Skeletal muscle tissue (tissue), 4 donors: Measurements from ENCODE around the gene BLOC1S5. TPM values are rescaled to one million over a fixed set of nuclear protein-coding genes. Genes with fewer than 3 reads are reported as not detected.

Source experiments
- H3K27ac ChIP-seq: one replicate; pipeline ENCODE4 v1.7.0; 2013; ENCODE audit warnings: mild to moderate bottlenecking, low read depth, low read length, inconsistent platforms
- H3K27me3 ChIP-seq, 3 donors: one replicate each; pipeline ENCODE4 v1.7.0; 2013; ENCODE audit warnings: low read length in 3 of 3; ENCODE audit not compliant: control insufficient read depth in 3 of 3, insufficient read depth in 3 of 3
- H3K36me3 ChIP-seq, 3 donors: one replicate each; pipeline ENCODE4 v1.7.0; 2013; ENCODE audit warnings: low read length in 3 of 3; ENCODE audit not compliant: control insufficient read depth in 3 of 3, insufficient read depth in 3 of 3
- H3K4me1 ChIP-seq, 3 donors: one replicate each; pipeline ENCODE4 v1.7.0; 2013; ENCODE audit warnings: low read length in 3 of 3, mild to moderate bottlenecking in 3 of 3; ENCODE audit not compliant: control insufficient read depth in 3 of 3, insufficient read depth in 3 of 3
- H3K4me3 ChIP-seq, 3 donors: one replicate each; pipeline ENCODE4 v1.7.0; 2013; ENCODE audit warnings: low read length in 3 of 3
- H3K9ac ChIP-seq, 3 donors: one replicate each; pipeline ENCODE4 v1.7.0; 2013; ENCODE audit warnings: low read length in 3 of 3, mild to moderate bottlenecking in 3 of 3, moderate library complexity in 2 of 3, low read depth in 1 of 3
- H3K9me3 ChIP-seq, 3 donors: one replicate each; pipeline ENCODE4 v1.7.0; 2013; ENCODE audit warnings: low read length in 3 of 3; ENCODE audit not compliant: control insufficient read depth in 3 of 3
- total RNA-seq: library from RNA; depleted of rRNA; stranded (reverse); fragments of >200 nt; gene quantifications from one replicate; pipeline ENCODE4 v1.2.3, GENCODE V29; 2014
- donor health status: Osteomylitis.

BLOC1S5 gene
- total RNA-seq, 1 donor from 2014 or later = 14.1 TPM

DNA sequence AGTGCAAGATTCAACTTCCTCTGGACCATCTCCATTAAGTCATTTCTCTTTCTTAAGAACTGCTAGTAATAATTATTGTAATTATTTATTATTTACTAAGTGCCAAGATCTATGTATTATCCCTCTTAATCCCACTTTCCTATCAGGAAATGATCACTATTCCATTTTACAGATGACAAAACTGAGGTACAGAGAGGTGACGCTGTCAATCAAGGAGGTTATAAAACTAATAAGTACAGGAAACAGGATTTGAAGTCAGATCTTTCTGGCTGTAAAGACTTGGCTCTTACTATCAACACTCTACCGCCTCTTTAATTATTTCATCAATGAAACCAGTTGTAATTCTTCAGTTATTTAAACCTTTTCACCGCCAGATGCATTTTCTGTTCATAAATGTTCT lies 37.4 kb downstream of the BLOC1S5 start:
- Histone ChIP-seq H3K9me3 (no peaks in the 10 kb centered on the region), H3K9ac (no peak overlapping the region), H3K4me3 (no peak overlapping the region), H3K4me1 (peaks cover 6 to 11% (median 8%) of the 10 kb centered on the region in 3 donors), H3K27me3 (no peaks in the 10 kb centered on the region), H3K36me3 (peaks cover 0 to 3% (median 0%) of the 10 kb centered on the region in 3 donors), H3K27ac (no peak overlapping the region)

DNA sequence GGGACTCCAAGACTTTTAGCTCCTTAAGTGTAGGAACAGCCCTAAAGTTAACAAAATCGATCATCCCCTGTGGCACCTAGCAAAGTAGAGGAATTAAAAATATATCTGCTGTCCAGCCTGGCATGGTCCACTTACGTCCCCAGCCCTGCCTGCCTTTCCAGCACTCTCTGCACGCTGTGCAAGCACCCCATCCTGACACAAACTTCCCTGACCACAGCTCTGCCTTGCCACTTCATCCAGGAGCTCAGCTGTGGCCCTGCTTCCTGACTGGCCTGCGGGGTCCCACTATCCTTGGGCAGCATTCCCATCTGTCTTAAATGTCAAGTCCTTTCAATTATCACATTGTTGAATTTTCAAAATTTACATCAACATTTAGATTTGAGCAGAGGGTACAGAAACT lies 39.0 kb downstream of the BLOC1S5 start:
- no peak overlapping the region for H3K27ac ChIP-seq
- no peak overlapping the region for H3K9ac ChIP-seq
- H3K4me3 ChIP-seq = no peak overlapping the region
- H3K9me3 ChIP-seq = no peaks in the 10 kb centered on the region
- peaks cover 6 to 11% (median 8%) of the 10 kb centered on the region in 3 donors for H3K4me1 ChIP-seq
- H3K36me3 ChIP-seq = peaks cover 0 to 3% (median 0%) of the 10 kb centered on the region in 3 donors
- H3K27me3 ChIP-seq = no peaks in the 10 kb centered on the region

DNA sequence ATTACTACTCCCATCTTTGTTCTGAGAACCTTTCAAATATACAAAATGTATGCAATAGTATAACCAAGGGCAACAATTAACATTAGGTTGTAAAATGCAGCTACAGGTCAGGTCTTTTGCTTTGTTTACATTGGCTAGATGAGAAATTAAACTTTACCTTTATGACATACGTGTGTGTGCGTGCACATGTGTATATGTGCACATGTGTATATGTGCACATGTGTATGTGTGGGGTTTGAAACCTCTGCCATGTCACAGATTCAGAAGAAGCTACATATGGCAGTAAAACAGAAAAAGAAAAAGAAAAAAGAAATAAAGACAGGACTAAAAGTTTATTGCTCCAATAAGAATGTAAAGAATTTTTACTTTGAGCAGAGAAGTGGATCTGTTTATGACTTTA lies 40.6 kb downstream of the BLOC1S5 start:
- Histone ChIP-seq H3K36me3 (peaks cover 0 to 3% (median 0%) of the 10 kb centered on the region in 3 donors), H3K27ac (no peak overlapping the region), H3K4me3 (no peak overlapping the region), H3K27me3 (no peaks in the 10 kb centered on the region), H3K4me1 (peaks cover 0 to 2% (median 0%) of the 10 kb centered on the region in 3 donors), H3K9me3 (no peaks in the 10 kb centered on the region), H3K9ac (no peak overlapping the region)

DNA sequence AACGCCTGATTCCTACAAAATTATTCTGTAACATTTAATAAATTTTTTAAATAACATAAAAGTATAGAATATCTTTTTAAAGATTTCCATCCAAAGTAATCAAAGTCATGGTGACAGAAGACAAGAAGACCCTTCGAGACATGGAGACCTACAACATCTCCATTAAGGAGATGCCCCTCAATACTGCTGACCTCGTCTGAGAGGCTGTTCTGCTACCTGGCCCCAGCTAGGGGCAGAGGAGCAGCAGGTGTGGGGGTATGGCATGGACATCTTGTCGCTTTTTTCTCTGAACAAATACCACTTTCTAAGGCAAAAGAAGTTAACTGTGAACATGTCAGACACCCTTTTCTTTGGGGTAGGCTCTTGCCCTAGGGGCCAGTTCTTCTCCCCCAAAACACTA lies 44.1 kb downstream of the BLOC1S5 start:
- no peak overlapping the region for H3K27ac ChIP-seq
- H3K9ac ChIP-seq = no peak overlapping the region
- no peaks in the 10 kb centered on the region for H3K27me3 ChIP-seq
- no peak overlapping the region for H3K4me3 ChIP-seq
- no peaks in the 10 kb centered on the region for H3K9me3 ChIP-seq
- H3K36me3 ChIP-seq = no peaks in the 10 kb centered on the region
- no peaks in the 10 kb centered on the region for H3K4me1 ChIP-seq

DNA sequence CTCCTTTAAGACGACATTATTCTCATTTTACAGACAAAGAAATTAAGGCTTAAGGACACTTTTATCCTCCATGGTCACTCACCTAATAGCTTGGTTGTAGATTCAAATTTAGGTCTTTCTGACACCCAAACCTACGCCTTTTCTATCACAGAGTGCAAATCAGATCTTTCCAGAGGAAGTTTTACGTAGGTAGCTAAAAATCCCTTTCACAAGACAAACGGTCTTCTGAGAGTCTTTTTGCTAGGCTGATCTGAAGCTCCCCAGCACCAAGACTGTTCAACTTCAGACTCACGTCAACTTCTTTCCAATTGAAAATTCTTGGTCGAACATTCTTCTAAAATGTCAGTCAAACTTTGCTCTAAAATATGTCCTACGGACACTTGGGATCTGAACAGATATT lies 46.5 kb downstream of the BLOC1S5 start:
- H3K27me3 ChIP-seq = no peaks in the 10 kb centered on the region
- H3K4me3 ChIP-seq = no peak overlapping the region
- no peak overlapping the region for H3K27ac ChIP-seq
- no peaks in the 10 kb centered on the region for H3K9me3 ChIP-seq
- peaks cover 0 to 3% (median 2%) of the 10 kb centered on the region in 3 donors for H3K4me1 ChIP-seq
- no peaks in the 10 kb centered on the region for H3K36me3 ChIP-seq
- no peak overlapping the region for H3K9ac ChIP-seq

DNA sequence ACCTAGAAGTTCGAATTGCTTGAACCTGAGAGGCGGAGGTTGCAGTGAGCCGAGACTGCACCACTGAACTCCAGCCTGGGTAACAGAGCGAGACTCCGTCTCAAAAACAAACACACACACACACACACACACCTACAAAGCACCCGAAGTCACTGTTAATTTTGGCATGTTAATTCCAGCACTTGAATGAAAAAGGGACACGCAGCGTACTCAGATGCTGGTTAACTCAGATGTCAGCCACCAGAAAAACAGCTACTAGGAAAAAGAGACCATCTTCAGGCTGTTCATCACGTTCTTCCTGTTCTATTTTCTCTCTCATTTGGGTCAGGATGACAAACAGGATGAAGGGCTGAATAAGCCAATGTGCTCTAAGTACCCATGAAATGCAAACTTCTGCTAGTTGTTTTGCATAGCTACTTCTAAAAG lies 46.9 kb downstream of the BLOC1S5 start:
- Histone ChIP-seq H3K27me3 (no peaks in the 10 kb centered on the region), H3K9ac (no peak overlapping the region), H3K9me3 (no peaks in the 10 kb centered on the region), H3K4me3 (no peak overlapping the region), H3K4me1 (peaks cover 0 to 3% (median 2%) of the 10 kb centered on the region in 3 donors), H3K36me3 (no peaks in the 10 kb centered on the region), H3K27ac (no peak overlapping the region)

DNA sequence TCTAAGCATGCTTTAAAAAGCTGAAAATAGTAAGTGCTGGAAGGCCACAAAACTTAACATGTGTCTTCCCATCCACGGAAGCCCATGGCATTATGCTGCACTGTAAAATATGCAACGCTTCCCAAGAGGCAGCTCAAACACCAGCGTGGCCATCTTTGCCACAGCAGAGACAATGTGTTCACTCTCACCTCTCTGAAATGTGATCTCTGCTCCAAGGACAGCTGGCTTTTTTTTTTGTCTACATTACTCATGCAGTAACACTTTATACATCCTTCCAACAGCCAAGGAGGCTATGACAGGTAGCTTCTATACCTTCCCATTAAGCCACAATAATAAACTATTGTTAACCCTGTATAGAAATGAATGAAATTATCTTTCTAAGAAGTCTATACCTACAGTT lies 49.2 kb downstream of the BLOC1S5 start:
- H3K36me3 ChIP-seq = no peaks in the 10 kb centered on the region
- H3K27me3 ChIP-seq = no peaks in the 10 kb centered on the region
- H3K9ac ChIP-seq = no peak overlapping the region
- no peak overlapping the region for H3K4me3 ChIP-seq
- H3K4me1 ChIP-seq = peaks cover 0 to 3% (median 2%) of the 10 kb centered on the region in 3 donors
- H3K27ac ChIP-seq = peak overlapping the region; percentile 4
- no peaks in the 10 kb centered on the region for H3K9me3 ChIP-seq

DNA sequence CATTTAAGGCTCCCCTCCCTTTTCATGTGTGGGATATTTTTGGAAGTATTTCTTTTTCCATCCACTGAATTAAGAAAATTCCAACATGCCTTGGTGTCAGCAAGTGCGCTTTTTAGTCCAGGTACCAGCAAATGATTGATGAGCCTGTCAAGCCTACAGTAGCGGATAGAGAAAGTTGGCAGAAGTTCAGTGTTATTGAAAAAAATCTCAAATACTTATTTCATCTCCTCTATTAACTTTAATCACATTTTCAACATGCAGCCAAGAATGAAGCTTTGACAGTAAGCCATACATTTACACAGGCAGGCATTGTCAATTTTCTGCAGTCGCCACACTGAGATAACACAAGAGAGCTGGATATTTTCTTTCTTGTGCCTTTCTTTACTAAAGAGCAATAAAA lies 50.4 kb downstream of the BLOC1S5 start:
- no peak overlapping the region for H3K27ac ChIP-seq
- no peaks in the 10 kb centered on the region for H3K27me3 ChIP-seq
- H3K4me1 ChIP-seq = peaks cover 0 to 3% (median 2%) of the 10 kb centered on the region in 3 donors
- H3K9ac ChIP-seq = no peak overlapping the region
- no peaks in the 10 kb centered on the region for H3K9me3 ChIP-seq
- no peak overlapping the region for H3K4me3 ChIP-seq
- no peaks in the 10 kb centered on the region for H3K36me3 ChIP-seq

DNA sequence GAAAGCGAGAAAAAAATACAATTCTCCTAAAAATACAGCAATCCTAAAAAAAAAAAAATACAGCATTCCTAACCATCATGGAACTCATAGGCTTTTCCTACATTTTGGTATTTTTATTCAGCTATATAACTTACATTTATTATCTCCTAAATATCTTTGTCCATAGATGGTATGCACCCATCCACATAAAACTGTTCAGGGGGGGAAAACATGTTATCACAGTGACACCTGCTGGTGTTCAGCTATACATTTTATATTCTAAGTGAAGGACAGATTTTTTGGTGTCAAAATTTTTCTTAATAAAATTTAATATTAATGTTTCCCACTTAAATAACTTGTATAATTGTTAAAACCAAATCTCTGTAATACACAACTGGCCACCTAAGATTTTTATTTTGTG lies 58.0 kb downstream of the BLOC1S5 start:
- H3K9me3 ChIP-seq = no peaks in the 10 kb centered on the region
- H3K27ac ChIP-seq = no peak overlapping the region
- H3K36me3 ChIP-seq = no peaks in the 10 kb centered on the region
- no peak overlapping the region for H3K4me3 ChIP-seq
- no peak overlapping the region for H3K9ac ChIP-seq
- no peaks in the 10 kb centered on the region for H3K27me3 ChIP-seq
- H3K4me1 ChIP-seq = no peaks in the 10 kb centered on the region

DNA sequence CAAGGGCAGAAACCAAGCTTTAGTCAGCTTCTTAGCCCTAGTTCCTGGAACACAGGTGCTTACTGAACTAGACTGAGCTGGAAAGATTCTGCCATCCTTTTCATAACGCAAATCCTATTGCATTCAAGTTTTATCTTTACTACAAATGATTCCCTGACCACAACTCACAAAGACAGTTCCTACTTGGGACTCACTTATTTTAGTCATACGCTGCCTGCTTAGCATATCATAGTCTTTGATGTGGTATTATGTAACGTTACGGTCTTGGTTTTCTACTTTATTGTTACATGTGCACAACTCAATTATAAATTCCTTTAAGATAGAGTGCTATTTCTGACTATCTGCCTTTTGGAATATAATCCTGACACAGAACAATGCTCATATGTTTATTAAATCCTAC lies 59.1 kb downstream of the BLOC1S5 start:
- Histone ChIP-seq H3K36me3 (no peaks in the 10 kb centered on the region), H3K9ac (no peak overlapping the region), H3K9me3 (no peaks in the 10 kb centered on the region), H3K4me1 (no peaks in the 10 kb centered on the region), H3K27me3 (no peaks in the 10 kb centered on the region), H3K4me3 (no peak overlapping the region), H3K27ac (no peak overlapping the region)

DNA sequence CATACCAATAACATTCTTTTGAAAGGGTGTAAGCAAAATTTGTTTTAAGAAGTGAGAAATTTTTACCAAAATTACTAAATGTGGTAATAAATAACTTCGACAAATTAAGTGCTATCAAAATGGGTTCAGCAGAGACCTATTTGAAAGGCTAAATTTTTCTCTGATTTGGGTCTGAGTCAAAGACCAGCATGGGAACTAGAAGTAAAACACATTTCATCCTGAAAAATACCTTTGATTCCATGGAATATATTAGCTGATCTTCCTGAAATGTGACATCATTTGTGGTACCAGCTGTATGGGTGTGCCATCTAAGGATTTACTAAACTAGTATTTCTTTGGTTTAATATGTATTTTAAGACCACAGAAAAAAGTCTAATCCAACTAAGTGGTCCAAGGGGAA lies 63.6 kb downstream of the BLOC1S5 start:
- peaks cover 0 to 3% (median 0%) of the 10 kb centered on the region in 3 donors for H3K4me1 ChIP-seq
- no peaks in the 10 kb centered on the region for H3K9me3 ChIP-seq
- H3K9ac ChIP-seq = no peak overlapping the region
- no peaks in the 10 kb centered on the region for H3K27me3 ChIP-seq
- H3K36me3 ChIP-seq = no peaks in the 10 kb centered on the region
- H3K27ac ChIP-seq = no peak overlapping the region
- H3K4me3 ChIP-seq = no peak overlapping the region
